Keratinocyte (primary cell): ENCODE results near the gene REV1.

Experiments
- EZH2 ChIP-seq: IDR thresholded peaks from one replicate; pipeline ENCODE4 v1.6.1; 2012; ENCODE audit warnings: inconsistent platforms, mild to moderate bottlenecking, low read length, moderate library complexity
- TF ChIP-seq, protein P1 (sequence below), 3 experiments: IDR thresholded peaks in 1 of 3; conservative IDR thresholded peaks in 1 of 3; optimal IDR thresholded peaks in 1 of 3; 2 replicates in 2 of 3; 3 replicates in 1 of 3; pipeline versions ENCODE3 to v1.5.1; 2011; ENCODE audit warnings: low read length in 3 of 3, mild to moderate bottlenecking in 3 of 3, moderate library complexity in 2 of 3, control low read depth in 1 of 3, inconsistent platforms in 1 of 3; ENCODE audit not compliant: insufficient read depth in 2 of 3; ENCODE audit errors: extremely low read depth in 1 of 3

DNA sequence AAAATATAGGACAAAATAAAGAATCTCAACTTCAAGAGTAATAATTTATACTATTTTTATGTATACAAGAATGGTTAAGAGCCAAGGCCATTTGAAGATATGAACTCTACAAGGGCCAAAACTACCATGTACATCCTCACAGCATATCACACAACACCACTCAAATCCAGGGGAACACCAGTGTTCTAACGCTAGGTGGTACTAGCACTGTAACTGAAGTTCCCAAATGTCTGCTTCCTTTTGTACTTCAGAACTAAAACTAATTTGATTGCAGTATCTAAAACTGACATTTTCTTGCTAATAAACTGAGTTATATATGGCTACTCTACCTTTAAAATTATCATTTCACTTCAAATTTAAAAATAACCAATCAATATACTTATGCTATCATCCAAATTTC lies 47.0 kb downstream of the REV1 start:
- no peak for TF ChIP-seq EZH2
- TF ChIP-seq, protein P1, sequence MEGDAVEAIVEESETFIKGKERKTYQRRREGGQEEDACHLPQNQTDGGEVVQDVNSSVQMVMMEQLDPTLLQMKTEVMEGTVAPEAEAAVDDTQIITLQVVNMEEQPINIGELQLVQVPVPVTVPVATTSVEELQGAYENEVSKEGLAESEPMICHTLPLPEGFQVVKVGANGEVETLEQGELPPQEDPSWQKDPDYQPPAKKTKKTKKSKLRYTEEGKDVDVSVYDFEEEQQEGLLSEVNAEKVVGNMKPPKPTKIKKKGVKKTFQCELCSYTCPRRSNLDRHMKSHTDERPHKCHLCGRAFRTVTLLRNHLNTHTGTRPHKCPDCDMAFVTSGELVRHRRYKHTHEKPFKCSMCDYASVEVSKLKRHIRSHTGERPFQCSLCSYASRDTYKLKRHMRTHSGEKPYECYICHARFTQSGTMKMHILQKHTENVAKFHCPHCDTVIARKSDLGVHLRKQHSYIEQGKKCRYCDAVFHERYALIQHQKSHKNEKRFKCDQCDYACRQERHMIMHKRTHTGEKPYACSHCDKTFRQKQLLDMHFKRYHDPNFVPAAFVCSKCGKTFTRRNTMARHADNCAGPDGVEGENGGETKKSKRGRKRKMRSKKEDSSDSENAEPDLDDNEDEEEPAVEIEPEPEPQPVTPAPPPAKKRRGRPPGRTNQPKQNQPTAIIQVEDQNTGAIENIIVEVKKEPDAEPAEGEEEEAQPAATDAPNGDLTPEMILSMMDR (optimal IDR thresholded peaks at IDR 0.05 in 1 of 3, IDR thresholded peaks at IDR 0.05 in 1 of 3, conservative IDR thresholded peaks at IDR 0.05 in 1 of 3; ENCODE audit: extremely low read depth in 1 of 3, insufficient read depth in 2 of 3, low read length in 3 of 3): peak; percentile 23 to 52 (median 30)
